Smooth muscle cell (in vitro differentiated cells): ENCODE data around the gene NTRK3. TPM values are rescaled to one million over a fixed set of nuclear protein-coding genes. Genes with fewer than 3 reads are reported as not detected.
"Not testable (repeated sequence)": the region's sequence is repeated elsewhere in the genome, so short reads cannot be mapped to it uniquely, and the experiment has no call there.

ENCODE experiments used
- DNase-seq: peaks from one replicate; lab custom pipeline; 2025; ENCODE audit not compliant: unreplicated experiment; lab: John Stamatoyannopoulos, UW
- H2AFZ ChIP-seq: fragments of 200-600 bp; sonication (generic); 2 replicates; pipeline ENCODE4 v1.6.0; 2016; ENCODE audit warnings: antibody characterized with exemption, low read depth, mild to moderate bottlenecking
- H3F3A ChIP-seq: fragments of 200-600 bp; sonication (generic); 2 replicates; pipeline ENCODE4 v1.6.0; 2017; ENCODE audit warnings: antibody characterized with exemption, low read depth
- H3K27ac ChIP-seq: fragments of 200-600 bp; sonication (generic); 2 replicates; pipeline ENCODE4 v1.5.1; 2016; ENCODE audit warnings: low read depth, mild to moderate bottlenecking
- H3K27me3 ChIP-seq: fragments of 200-600 bp; sonication (generic); 2 replicates; pipeline ENCODE4 v1.6.1; 2016; ENCODE audit warnings: low read depth, mild to moderate bottlenecking
- H3K36me3 ChIP-seq: fragments of 200-600 bp; sonication (generic); 2 replicates; pipeline ENCODE4 v1.5.1; 2016; ENCODE audit warnings: low read depth
- H3K4me1 ChIP-seq: fragments of 200-600 bp; sonication (generic); 2 replicates; pipeline ENCODE4 v1.5.1; 2016; ENCODE audit warnings: low read depth
- H3K4me2 ChIP-seq: fragments of 200-600 bp; sonication (generic); 2 replicates; pipeline ENCODE4 v1.6.0; 2016; ENCODE audit warnings: mild to moderate bottlenecking
- H3K4me3 ChIP-seq: fragments of 200-600 bp; sonication (generic); 2 replicates; pipeline ENCODE4 v1.5.1; 2016; ENCODE audit warnings: mild to moderate bottlenecking
- H3K79me2 ChIP-seq: fragments of 200-600 bp; sonication (generic); 2 replicates; pipeline ENCODE4 v1.6.0; 2016; ENCODE audit warnings: low read depth, mild to moderate bottlenecking
- H3K9ac ChIP-seq: fragments of 200-600 bp; sonication (generic); 2 replicates; pipeline ENCODE4 v1.6.0; 2016; ENCODE audit warnings: low read depth
- H3K9me3 ChIP-seq: fragments of 200-600 bp; sonication (generic); replicated peaks from 2 replicates; pipeline ENCODE4 v1.5.1; 2016; ENCODE audit warnings: low read depth
- H4K20me1 ChIP-seq: fragments of 200-600 bp; sonication (generic); 2 replicates; pipeline ENCODE4 v1.6.0; 2016; ENCODE audit warnings: low read depth
- WGBS: methylation state at CpG from one replicate; pipeline ENCODE4 v1.1.7; 2016; ENCODE audit warnings: low lambda C conversion rate; 5-methylcytosine and 5-hydroxymethylcytosine counted together
- polyA plus RNA-seq: library from polyadenylated mRNA; unstranded; fragments of >200 nt; fragmentation: Nextera tagmentation; extraction: Ambion mirVana; gene quantifications from 2 replicates; pipeline ENCODE4 v1.2.1, GENCODE V29; 2016
- total RNA-seq: library from RNA; depleted of rRNA; stranded (reverse); fragments of >200 nt; gene quantifications from 2 replicates; pipeline ENCODE4 v1.2.3, GENCODE V29; 2014
- TF ChIP-seq, protein P1 (sequence below): fragments of 200-600 bp; sonication (generic); IDR thresholded peaks from 2 replicates; pipeline ENCODE4 v1.5.1; 2017; ENCODE audit warnings: borderline replicate concordance, mild to moderate bottlenecking, antibody characterized with exemption; ENCODE audit not compliant: insufficient read depth, poor library complexity, severe bottlenecking

NTRK3 gene
- total and polyA plus RNA-seq, 2 experiments from 2014 or later, result 3.3 to 3.5 TPM

DNA sequence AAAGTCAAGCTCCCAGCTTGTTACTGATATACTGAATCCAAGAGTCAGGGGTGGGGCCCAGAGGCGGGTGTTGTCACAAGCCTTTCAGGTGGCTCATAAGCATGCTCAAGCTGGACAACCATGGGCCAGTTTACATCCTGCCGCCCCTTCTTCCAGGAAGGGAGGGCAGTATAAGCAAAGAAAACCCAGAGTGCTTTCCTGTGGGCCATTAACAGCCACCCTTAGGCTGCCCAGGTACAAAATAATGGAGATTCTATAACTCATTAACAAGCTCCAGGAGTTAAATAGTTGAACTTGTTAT, 183.2 kb downstream of the NTRK3 start:
- Histone ChIP-seq H3K27me3 (no peaks in the 10 kb centered on the region), H3K36me3 (no peaks in the 10 kb centered on the region), H3K4me3 (no peak overlapping the region), H2AFZ (no peak overlapping the region), H3K27ac (no peak overlapping the region), H3K4me2 (no peak overlapping the region), H3K9ac (no peak overlapping the region), H3K9me3 (no peaks in the 10 kb centered on the region), H3K79me2 (no peaks in the 10 kb centered on the region), H3F3A (peaks cover 10% of the 10 kb centered on the region), H3K4me1 (peaks cover 5% of the 10 kb centered on the region), H4K20me1 (no peaks in the 10 kb centered on the region)
- 85% methylated on average over 2 of the region's 2 CpGs for WGBS
- no peak for DNase-seq
- TF ChIP-seq, protein P1, sequence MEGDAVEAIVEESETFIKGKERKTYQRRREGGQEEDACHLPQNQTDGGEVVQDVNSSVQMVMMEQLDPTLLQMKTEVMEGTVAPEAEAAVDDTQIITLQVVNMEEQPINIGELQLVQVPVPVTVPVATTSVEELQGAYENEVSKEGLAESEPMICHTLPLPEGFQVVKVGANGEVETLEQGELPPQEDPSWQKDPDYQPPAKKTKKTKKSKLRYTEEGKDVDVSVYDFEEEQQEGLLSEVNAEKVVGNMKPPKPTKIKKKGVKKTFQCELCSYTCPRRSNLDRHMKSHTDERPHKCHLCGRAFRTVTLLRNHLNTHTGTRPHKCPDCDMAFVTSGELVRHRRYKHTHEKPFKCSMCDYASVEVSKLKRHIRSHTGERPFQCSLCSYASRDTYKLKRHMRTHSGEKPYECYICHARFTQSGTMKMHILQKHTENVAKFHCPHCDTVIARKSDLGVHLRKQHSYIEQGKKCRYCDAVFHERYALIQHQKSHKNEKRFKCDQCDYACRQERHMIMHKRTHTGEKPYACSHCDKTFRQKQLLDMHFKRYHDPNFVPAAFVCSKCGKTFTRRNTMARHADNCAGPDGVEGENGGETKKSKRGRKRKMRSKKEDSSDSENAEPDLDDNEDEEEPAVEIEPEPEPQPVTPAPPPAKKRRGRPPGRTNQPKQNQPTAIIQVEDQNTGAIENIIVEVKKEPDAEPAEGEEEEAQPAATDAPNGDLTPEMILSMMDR, result no peak

- peaks cover 10% of the 10 kb centered on the region for H3F3A ChIP-seq
- H3K9me3 ChIP-seq, result no peaks in the 10 kb centered on the region
- no peak overlapping the region for H3K4me3 ChIP-seq
- H2AFZ ChIP-seq, result no peak overlapping the region
- 79% methylated on average over 6 of the region's 6 CpGs for WGBS
- no peaks in the 10 kb centered on the region for H3K27me3 ChIP-seq
- H3K27ac ChIP-seq, result no peak overlapping the region
- no peaks in the 10 kb centered on the region for H4K20me1 ChIP-seq
- H3K36me3 ChIP-seq, result no peaks in the 10 kb centered on the region
- H3K4me2 ChIP-seq, result no peak overlapping the region
- no peak for DNase-seq
- no peaks in the 10 kb centered on the region for H3K79me2 ChIP-seq
- TF ChIP-seq, protein P1, result no peak
- H3K4me1 ChIP-seq, result peaks cover 5% of the 10 kb centered on the region
- no peak overlapping the region for H3K9ac ChIP-seq
Observed at GRCh38 chr15:88072598-88073390, 183.7 kb downstream of the NTRK3 start.

DNA sequence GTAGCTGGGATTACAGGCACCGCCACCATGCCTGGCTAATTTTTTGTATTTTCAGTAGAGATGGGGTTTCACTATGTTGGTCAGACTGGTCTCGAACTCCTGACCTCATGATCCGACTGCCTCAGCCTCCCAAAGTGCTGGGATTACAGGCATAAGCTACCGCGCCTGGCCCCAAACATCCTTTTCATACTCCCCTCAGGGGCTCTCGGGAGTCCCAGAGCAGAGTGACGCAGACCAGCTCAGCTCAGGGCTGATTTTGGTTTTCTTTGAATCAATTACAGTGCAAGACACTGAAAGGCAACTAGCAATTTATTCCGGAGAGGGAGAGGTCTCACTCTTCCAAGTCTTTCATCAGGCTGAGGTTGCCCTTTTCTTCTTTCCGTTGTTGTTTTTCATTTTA, 184.4 kb downstream of the NTRK3 start:
- 83% methylated on average over 9 of the region's 9 CpGs for WGBS
- H2AFZ ChIP-seq, result not testable (repeated sequence)

DNA sequence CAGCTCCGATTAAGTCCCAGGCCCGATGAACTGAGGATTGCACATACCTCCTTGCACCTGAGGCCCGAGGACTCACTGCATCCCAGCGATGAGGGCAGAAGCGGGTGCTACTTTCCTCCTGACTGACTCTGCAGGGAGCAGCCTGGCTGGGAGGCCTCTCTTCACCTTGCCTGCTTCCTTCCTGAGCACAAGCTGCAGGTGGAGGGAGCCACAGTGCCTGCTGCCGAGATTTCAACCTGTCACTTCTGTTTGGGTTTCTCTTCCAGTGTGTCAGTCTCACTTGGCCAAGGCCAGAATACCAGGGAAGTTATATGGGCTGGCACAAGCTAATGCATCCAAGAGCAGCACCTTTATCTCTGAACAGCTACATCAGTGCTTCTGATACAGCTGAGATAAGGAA, 185.4 kb downstream of the NTRK3 start:
- no peaks in the 10 kb centered on the region for H4K20me1 ChIP-seq
- no peaks in the 10 kb centered on the region for H3K9me3 ChIP-seq
- no peak overlapping the region for H3K9ac ChIP-seq
- H3K4me1 ChIP-seq, result no peaks in the 10 kb centered on the region
- no peaks in the 10 kb centered on the region for H3K36me3 ChIP-seq
- H3K4me2 ChIP-seq, result no peak overlapping the region
- no peaks in the 10 kb centered on the region for H3K27me3 ChIP-seq
- no peak overlapping the region for H2AFZ ChIP-seq
- DNase-seq, result no peak
- no peak overlapping the region for H3K27ac ChIP-seq
- H3K79me2 ChIP-seq, result no peaks in the 10 kb centered on the region
- WGBS, result 89% methylated on average over 6 of the region's 6 CpGs
- no peak overlapping the region for H3K4me3 ChIP-seq
- no peaks in the 10 kb centered on the region for H3F3A ChIP-seq
- TF ChIP-seq, protein P1, result no peak

More for the DNA sequence above, 184.4 kb downstream of the NTRK3 start:
- not testable (repeated sequence) for H3K27ac ChIP-seq, H3K27me3 ChIP-seq, H4K20me1 ChIP-seq, H3K4me2 ChIP-seq, H3K9ac ChIP-seq, H3K4me3 ChIP-seq, H3K79me2 ChIP-seq, H3K9me3 ChIP-seq, DNase-seq, H3F3A ChIP-seq, H3K4me1 ChIP-seq, H3K36me3 ChIP-seq
